ENCODE data around the gene RNF167. TPM values are rescaled to one million over a fixed set of nuclear protein-coding genes. Genes with fewer than 3 reads are reported as not detected.

RNF167 gene
- total RNA-seq, 2 donors from 2014 or later: 76.2 to 95.6 TPM

- intact Hi-C loops (cut with DNase I): no loop called here
- DNase-seq (peak; percentile 91), ATAC-seq (peak; percentile 74 to 79)
These were observed 8.3 kb downstream of the RNF167 start, which contains the start of gene PFN1 for GRCh38 chr17:4948166-4948930. TSS of gene PFN1 (minus strand) at chr17:4948530. CDS start at chr17:4948394, 136 bp downstream.

GRCh38 chr17:4948931-4949320, 8.9 kb downstream of the RNF167 start:
- DNase-seq (peak; percentile 87), ATAC-seq (peak; percentile 77 to 82)
- intact Hi-C loops (cut with DNase I): no loop called here

GRCh38 chr17:4949321-4950074, 9.4 kb downstream of the RNF167 start:
- ATAC-seq: peak; percentile 8 to 55
- peak; percentile 84 for DNase-seq
- intact Hi-C loops (cut with DNase I): loop anchor here in 1 of 2 donors (2.0 kb wide), 1 partner anchor 17 kb away; the partner anchor contains the start of gene SPAG7

- DNase-seq (peak; percentile 85), ATAC-seq (peak; percentile 3 to 6)
- intact Hi-C loops (cut with DNase I): loop anchor here in 1 of 2 donors (2.0 kb wide), 1 partner anchor 17 kb away; the partner anchor contains the start of gene SPAG7
These were observed 10.1 kb downstream of the RNF167 start for GRCh38 chr17:4950075-4950745.

- no peak for ATAC-seq
- intact Hi-C loops (cut with DNase I): loop anchor here in 1 of 2 donors (2.0 kb wide), 1 partner anchor 16 kb away; the partner anchor contains the start of gene SPAG7
- no peak for DNase-seq
These were observed 10.7 kb downstream of the RNF167 start, which contains the start of gene ENO3 for GRCh38 chr17:4950746-4951204. TSS of gene ENO3 (plus strand) at chr17:4951119. CDS start at chr17:4951830, 711 bp downstream.

GRCh38 chr17:4951486-4951885, 11.4 kb downstream of the RNF167 start:
- no peak for DNase-seq
- intact Hi-C loops (cut with DNase I): loop anchor here in 1 of 2 donors (2.0 kb wide), 1 partner anchor 15 kb away; the partner anchor contains the start of gene SPAG7
- no peak for ATAC-seq

- DNase-seq (no peak), ATAC-seq (no peak)
- intact Hi-C loops (cut with DNase I): no loop called here
These were observed 13.4 kb downstream of the RNF167 start for GRCh38 chr17:4953451-4953961.

- DNase-seq (no peak), ATAC-seq (no peak)
- intact Hi-C loops (cut with DNase I): no loop called here
These were observed 15.0 kb downstream of the RNF167 start for GRCh38 chr17:4955091-4955490.

GRCh38 chr17:4956493-4957061, 16.5 kb downstream of the RNF167 start:
- no peak for ATAC-seq

GRCh38 chr17:4958102-4958501, 18.0 kb downstream of the RNF167 start:
- ATAC-seq (no peak), DNase-seq (no peak)
- intact Hi-C loops (cut with DNase I): no loop called here

More at GRCh38 chr17:4956493-4957061, 16.5 kb downstream of the RNF167 start:
- intact Hi-C loops (cut with DNase I): no loop called here
- no peak for DNase-seq

- DNase-seq: no peak
- intact Hi-C loops (cut with DNase I): no loop called here
- no peak for ATAC-seq
These were observed 19.3 kb downstream of the RNF167 start for GRCh38 chr17:4959261-4959965.

GRCh38 chr17:4960279-4960922, 20.3 kb downstream of the RNF167 start:
- ATAC-seq (no peak), DNase-seq (no peak)
- intact Hi-C loops (cut with DNase I): no loop called here

GRCh38 chr17:4965311-4965986, 25.4 kb downstream of the RNF167 start:
- intact Hi-C loops (cut with DNase I): no loop called here
- ATAC-seq: no peak
- DNase-seq: no peak

GRCh38 chr17:4966844-4967538, 26.9 kb downstream of the RNF167 start:
- peak; percentile 92 to 93 for ATAC-seq
- intact Hi-C loops (cut with DNase I): loop anchor here in 1 of 2 donors (2.0 kb wide), 1 partner anchor 16 kb away; the partner anchor contains the start of gene ENO3
- DNase-seq: peak; percentile 98

- ATAC-seq (peak; percentile 82 to 84), DNase-seq (peak; percentile 94)
- intact Hi-C loops (cut with DNase I): loop anchor here in 1 of 2 donors (2.0 kb wide), 1 partner anchor 17 kb away; the partner anchor contains the start of gene ENO3
These were observed 27.7 kb downstream of the RNF167 start, which contains the start of gene SPAG7 for GRCh38 chr17:4967539-4968485. TSS of gene SPAG7 (minus strand) at chr17:4967817. CDS start at chr17:4967804, 13 bp downstream.

Measured in left cardiac atrium (tissue), 4 donors.